Measurements from ENCODE around the gene DNMT3A. TPM values are rescaled to one million over a fixed set of nuclear protein-coding genes. Genes with fewer than 3 reads are reported as not detected.
A peak's percentile ranks its signal among the peaks of the same experiment; 100 is the strongest.

Gene DNMT3A
- total and polyA plus RNA-seq, 2 of the 8 experiments (the other 6 are each of a cell fraction or from before 2014, with no cell fraction given) = 33.6 to 178 TPM

DNA sequence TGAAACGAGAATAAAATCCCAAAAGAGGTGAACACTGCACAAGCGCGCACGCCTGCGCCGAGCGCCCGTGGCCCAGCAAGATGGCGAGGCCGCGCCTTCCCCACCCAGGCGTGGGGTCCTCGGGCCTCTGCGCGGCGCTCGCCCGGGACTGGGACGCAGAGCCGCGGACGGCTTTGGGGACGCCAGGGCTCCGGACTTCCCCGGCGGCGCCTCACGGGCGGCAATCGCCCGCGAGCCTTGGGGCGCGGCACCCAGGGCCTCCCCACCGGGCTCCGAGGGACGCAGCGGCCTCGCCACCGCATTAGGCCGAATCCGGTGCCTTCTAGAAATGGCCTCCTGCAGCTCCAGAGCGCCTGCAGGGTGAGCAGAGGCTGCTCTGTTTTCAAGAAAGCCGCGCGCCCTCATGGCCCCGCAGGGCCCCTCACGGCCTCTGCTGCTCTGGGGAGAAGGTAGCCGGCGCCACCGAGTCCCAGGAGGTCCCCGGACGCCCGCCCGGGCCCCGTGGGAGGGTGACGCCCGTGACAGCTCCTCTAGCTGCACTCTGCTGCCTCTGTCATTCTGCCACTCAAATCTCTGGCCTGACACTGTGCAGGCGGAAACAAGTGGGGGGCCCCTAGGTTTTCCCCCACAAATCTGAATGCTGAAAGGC lies 137.4 kb downstream of the DNMT3A start (continued):
- TF ChIP-seq KDM4A (IDR thresholded peaks at IDR 0.05; ENCODE audit: low read depth, low read length, severe bottlenecking) = peak; percentile 33
- TF ChIP-seq PHF8 (conservative IDR thresholded peaks at IDR 0.05; ENCODE audit: low read depth, low read length) = 0 out of 2 replicates have a peak, but pooled peaks have one; percentile 48
- TF ChIP-seq, protein P1, sequence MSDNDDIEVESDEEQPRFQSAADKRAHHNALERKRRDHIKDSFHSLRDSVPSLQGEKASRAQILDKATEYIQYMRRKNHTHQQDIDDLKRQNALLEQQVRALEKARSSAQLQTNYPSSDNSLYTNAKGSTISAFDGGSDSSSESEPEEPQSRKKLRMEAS (IDR thresholded peaks at IDR 0.05) = 0 out of 2 replicates have a peak, but pooled peaks have one; percentile 25
- no peak for TF ChIP-seq EP300 (IDR thresholded peaks at IDR 0.05; ENCODE audit: borderline replicate concordance in 1 of 2, low read depth in 2 of 2, low read length in 2 of 2)
- TF ChIP-seq RNF2 (IDR thresholded peaks at IDR 0.05; ENCODE audit: borderline replicate concordance, low read depth, low read length, missing control alignments, poor library complexity, severe bottlenecking) = no peak
- TF ChIP-seq EGR1 (IDR thresholded peaks at IDR 0.05; ENCODE audit: borderline replicate concordance, low read depth, low read length) = no peak
- 0 out of 4 replicates have a peak, but pooled peaks of 1 of the 2 experiments have one; percentile 31 for TF ChIP-seq SIN3A (conservative IDR thresholded peaks at IDR 0.05 in 1 of 2, IDR thresholded peaks at IDR 0.05 in 1 of 2; ENCODE audit: low read depth in 1 of 2, low read length in 2 of 2)
- TF ChIP-seq CBX5 (IDR thresholded peaks at IDR 0.05; ENCODE audit: low read depth, low read length) = no peak
